OCI-M2 (cell line): ENCODE results near the gene SPRYD7.
"Not testable (repeated sequence)": the region's sequence is repeated elsewhere in the genome, so short reads cannot be mapped to it uniquely, and the experiment has no call there.

Source experiments
- DNase-seq: peaks from one replicate; lab custom pipeline; 2025; ENCODE audit not compliant: unreplicated experiment; lab: John Stamatoyannopoulos, UW

The SPRYD7 gene

DNA sequence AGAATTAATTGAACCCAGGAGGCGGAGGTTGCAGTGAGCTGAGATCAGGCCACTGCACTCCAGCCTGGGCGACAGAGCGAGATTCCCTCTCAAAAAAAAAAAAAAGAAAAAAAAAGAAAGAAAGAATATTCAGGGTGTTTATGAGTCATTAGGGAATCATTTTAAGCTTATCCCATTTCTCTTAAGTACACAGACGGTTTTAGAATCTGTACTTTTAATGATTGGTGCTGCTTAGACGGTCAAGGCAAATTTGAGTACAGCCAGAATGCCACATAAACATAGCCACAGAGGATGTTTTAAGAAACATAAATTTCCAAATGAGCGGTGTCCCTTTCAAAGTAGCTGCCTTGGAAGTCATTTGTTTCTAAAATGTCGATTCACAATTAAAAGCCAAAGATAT, 2.6 kb downstream of the SPRYD7 start:
- DNase-seq, result no peak

DNA sequence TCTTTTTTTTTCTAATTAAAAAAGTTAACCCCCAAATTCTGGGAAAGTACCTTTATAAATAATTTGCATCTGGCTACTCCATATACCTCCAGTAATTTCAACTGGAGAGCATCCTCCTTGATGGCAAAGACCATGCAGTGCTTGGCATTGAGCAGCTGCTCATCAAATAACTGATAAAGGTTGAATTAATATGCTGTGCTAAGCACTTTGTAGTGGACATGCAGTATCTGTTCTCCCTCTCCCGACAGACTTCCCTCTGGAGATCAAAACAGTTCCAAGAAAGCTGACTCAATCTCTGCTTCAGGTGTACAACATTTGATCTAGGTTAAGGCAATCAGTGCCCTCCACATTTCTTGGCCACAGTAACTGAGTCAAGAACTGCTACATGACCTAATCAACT, 3.3 kb downstream of the SPRYD7 start:
- no peak for DNase-seq

DNA sequence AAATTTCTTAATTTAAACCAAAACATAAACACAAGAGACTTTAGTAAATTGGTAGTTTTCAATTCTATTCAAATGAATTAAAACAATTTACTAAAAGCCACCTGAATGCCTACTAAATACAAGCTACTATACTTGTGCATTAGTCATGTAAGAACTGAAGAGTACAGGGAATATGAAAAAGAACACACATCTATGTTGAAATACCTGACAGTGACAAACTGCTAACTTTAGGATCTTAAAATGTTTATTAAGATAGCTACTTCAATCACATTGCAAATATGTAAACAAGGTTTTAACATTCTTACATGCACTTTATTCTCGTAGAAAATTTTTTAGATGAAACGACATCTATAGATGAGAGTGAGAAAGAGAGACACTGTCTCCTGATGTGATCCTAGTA, 4.1 kb downstream of the SPRYD7 start:
- no peak for DNase-seq

DNA sequence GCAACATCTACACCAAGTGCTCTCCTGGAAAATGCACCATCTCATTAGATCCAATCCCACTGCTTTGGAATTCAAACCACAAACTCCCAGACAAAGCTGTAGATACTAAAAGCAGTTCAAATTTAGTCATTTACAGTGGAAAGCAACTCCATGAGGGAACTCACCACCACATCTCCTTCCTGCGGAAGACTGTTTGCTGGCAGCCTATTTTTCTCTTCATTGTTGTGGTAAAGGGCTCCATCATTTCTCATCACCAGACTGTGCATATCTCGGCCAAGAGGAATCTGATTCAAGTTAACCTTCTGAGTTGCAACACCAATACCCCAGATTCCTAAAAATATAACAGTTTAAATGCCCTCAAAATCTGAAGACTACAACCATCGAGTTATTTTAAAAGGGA, 8.4 kb downstream of the SPRYD7 start:
- DNase-seq, result no peak

DNA sequence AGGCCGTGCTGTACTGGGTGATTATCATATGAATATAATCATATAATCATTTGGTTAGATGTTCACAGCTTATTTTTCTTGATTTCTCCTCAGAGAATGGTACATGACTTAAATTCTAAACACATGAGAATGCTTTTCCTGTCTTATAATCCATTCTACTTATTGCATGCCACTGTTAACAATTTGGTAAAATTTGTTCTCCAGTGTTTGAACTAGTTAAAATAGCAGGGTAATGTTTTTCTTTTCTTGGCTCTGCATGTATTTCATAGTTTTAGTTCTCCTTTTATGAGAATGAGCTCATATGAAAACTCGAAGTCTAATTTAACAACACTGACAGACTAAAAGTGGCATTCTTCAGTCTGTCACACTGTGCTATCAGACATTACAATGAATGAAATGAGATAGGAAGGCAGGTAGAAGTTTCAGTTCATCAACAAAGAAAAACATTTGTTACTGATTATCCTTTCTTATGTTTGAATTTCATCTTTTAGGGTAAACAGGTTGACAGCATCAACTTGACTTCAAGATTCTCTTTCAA, 10.2 kb downstream of the SPRYD7 start:
- DNase-seq, result no peak

DNA sequence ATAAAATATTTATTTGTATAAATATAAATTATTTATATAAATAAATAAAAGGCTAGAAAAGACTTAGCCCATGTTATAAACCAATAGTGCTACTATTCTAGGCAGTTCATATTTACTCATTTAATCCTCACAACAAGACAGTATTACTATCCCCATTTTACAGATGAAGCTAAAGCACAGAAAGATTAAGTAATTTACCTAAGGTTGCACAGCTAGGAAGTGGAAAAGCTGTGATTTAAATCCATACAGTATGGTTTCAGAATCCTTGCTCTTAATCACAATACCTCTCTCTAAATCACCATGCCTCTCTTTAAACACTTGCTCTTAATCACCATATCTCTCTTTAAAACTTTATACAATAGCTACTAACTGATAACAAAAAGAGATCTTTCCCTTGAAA, 13.8 kb downstream of the SPRYD7 start:
- no peak for DNase-seq

DNA sequence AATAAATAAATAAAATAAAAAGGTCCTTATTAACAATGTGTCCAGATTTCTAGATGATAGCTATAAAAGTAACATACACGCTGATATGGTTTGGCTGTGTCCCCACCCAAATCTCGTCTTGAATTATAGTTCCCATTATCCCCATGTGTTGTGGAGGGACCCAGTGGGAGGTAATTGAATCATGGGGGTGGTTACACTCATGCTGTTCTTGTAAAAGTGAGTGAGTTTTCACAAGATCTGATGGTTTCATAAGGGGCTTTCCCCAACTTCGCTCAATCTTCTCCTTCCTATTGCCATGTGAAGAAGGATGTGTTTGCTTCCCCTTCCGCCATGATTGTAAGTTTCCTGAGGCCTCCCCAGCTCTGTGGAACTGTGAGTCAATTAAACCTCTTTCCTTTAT, 15.2 kb downstream of the SPRYD7 start:
- not testable (repeated sequence) for DNase-seq

DNA sequence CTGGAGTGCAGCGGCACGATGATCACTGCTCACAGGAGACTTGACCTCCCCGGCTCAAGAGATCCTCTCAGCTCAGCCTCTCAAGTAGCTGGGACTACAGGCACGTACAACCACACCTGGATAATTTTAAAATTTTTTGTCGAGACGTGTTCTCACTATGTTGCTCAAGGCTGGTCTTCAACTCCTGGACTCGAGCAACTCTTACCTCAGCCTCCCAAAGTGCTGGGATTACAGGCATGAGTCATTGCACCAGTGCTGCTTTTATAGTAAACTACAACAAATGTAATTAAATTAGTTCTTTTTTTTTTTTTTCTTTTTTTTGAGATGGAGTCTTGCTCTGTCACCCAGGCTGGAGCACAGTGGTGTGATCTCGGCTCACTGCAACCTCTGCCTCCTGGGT, 18.0 kb downstream of the SPRYD7 start:
- DNase-seq, result not testable (repeated sequence)

DNA sequence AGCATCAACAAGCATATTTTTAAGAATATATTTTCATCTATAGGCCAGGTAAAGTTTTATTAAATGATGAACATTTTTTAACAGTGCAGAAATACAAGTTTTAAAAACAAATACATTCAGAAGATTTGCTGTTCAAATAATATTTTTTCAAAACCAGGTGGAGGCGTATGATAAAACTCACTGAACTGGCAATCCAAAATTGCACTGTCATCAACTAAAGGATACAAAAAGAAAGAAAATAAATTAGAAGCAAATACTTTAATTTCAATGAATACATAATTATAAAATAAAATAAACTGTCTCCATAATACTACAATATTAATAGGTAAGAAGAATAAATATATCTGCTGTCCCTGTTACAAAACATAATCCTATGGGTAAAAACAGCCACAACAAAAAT, 21.2 kb downstream of the SPRYD7 start:
- no peak for DNase-seq

DNA sequence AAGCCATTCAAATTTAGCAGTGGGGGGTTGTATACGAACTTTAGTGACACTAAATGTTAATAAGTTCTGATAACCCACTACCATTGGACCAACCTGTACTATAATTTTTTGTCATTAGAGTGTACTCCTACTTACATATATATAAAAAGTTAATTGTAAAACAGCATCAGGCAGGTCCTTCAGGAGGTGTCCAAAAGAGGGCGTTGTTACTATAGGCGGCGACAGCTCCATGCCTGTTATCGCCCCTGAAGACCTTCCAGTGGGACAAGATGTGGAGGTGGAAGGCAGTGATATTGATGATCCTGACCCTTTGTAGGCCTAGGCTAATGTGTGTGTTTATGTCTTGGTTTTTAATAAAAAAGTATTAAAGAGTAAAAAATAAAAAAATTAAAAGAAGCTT, 27.5 kb downstream of the SPRYD7 start:
- no peak for DNase-seq

DNA sequence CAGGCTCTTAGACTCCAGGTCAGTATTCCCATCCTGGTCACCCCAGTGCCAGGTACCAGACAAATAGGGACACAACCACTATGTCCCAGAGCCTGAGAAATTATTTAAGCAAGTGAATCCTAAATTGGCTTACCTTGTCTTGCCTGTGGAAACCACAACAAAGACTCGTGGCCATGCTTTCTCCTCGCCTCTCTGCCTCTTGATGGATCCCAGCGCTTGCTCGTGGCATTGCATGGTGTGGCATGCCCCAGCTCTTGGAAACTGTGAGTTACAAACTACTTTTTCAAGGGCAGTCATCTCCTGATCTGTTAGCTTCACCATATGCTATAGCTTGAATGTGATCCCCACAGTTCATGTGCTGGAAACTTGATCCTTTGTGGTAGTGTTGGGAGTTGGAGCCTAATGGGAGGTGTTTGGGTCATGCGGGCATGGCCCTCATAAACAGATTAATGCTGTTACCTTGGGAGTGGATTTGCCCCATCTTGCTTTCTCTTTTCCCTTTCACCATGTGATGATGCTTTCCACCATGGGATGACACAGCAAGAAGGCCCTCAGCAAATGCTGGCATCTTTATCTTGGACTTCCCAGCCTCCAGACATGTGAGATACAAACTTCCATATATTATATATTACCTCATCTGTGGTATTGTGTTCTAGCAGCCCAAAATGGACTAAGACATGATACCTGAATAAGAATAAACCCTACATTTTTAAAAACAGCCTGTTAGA, 31.2 kb downstream of the SPRYD7 start:
- no peak for DNase-seq

DNA sequence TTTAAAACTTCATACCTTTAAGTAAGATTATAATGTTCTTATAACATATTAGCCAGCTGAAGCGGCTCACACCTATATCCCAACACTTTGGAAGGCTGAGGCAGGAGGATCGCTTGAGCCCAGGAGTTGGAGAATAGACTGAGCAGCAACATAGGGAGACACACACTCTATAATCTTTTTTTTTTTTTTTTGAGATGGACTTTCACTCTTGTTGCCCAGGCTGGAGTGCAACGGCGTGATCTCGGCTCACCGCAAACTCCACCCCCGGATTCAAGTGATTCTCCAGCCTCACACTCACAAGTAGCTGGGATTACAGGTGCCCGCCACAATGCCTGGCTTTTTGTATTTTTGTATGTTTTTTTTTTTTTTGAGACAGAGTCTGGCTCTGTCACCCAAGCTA, 37.3 kb downstream of the SPRYD7 start:
- no peak for DNase-seq

DNA sequence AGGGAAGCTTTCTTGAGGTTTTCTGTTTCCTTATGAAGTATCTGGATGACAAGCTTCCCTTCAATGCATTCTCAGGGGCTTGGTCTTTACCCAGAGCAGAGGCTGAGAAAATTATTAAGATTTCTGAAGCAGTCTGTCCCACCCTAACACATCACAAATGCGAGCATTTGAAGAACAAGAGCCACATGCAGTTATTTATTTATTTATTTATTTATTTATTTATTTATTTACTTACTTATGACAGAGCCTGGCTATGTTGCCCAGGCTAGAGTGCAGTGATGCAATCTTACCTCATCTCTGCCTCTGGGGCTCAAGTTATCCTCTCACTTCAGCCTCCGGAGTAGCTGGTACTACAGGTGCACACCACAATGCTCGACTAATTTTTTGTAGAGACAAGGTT, 38.4 kb downstream of the SPRYD7 start:
- DNase-seq, result no peak

DNA sequence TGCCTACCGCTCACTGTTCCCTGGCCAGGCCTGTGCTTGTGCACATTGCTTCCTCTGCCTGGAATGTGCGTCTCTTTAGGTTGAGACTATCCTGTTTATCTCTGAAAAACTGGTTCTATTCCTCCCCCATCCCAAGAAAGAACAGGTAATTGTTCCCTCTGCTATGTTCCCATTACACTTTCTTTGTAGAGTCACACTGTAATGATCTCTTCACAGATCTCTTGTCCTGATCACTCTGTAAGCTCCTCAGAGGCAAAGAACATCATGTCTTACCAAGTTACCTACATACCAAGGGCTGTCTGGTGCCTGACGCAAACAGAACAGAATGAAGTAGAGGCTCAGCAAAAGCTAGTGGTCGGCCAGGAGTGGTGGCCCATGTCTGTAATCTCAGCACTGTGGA, 40.3 kb downstream of the SPRYD7 start:
- DNase-seq, result no peak

DNA sequence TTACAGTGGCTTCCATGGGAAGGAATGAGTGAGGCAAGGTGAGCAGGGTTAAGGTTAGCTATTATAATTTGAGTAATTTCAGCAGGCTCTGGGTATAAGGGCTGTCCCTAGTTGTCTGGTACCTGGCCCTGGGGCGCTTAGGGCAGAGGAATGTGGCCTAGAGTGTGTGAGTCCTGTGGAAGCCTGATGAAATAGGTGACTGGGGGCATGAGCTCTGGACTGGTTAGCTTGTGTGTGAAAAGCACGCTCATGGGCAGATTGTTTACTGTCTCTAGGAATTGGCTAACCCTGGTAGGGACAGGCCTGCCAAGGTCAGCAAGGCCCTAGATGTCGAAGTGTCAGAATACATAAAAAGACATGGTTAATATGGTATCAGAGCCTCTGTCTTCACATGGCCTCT, 42.5 kb downstream of the SPRYD7 start:
- no peak for DNase-seq

DNA sequence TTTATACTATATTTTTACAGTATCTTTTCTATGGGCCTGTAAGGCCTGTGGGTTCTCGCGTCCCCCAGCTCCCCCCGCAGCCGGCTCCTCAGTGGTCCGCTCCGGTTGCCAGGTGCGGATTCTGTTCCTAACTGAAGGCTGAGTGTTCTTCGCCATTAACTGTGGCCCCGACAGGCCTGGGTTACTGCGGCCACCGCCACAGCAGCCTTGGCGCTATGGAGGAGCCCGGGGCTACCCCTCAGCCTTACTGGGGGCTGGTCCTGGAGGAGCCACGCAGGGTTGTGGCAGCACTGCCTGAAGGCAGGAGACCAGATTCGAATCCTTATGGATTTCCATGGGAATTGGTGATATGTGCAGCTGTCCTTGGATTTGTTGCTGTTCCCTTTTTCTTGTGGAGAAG, 45.8 kb downstream of the SPRYD7 start:
- DNase-seq, result no peak

DNA sequence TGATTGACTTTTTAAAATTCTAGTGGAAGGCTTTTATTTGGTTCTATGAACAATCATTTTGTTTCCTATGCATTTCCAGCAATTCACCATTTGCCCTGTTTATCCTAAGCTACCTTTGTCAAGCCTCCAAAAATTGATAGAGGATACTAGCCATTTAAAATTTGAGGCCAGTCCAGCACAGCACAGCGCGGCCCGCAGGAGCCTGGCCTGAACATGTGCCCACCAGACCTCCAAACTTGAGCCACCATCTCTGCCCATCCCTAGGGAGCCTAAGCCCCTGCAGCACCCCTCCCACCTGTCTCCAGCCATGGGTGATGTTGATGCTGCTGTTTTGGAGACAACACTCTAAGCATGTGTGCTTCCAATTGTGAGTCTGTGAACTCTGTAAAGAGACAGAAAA, 57.5 kb downstream of the SPRYD7 start:
- DNase-seq, result no peak

DNA sequence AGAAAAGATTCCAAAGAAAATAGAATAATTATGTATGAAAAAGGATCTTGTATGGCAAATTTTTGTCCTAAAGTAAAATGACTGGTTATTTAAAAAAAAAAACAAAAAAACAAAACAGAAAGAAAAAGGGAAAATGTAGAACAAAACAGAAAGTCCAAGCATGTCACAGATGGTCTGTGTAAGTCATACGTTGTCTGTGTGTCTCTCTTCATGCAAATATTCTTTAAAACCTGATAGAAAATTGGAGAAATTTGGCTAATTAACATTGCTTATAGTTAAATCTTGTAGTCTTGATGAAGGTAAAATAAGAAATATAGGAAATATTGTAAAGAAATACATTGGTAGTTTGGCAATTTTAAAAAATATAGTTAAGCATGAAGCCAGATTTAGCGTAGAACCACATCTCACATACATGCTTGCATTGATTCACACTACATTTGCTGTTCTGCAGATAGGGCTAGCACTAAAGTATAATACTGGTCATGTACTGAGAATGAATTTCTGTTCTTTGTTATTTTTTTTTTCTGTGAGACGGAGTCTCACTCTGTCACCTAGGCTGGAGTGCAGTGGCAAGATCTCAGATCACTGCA, 58.4 kb downstream of the SPRYD7 start:
- no peak for DNase-seq

DNA sequence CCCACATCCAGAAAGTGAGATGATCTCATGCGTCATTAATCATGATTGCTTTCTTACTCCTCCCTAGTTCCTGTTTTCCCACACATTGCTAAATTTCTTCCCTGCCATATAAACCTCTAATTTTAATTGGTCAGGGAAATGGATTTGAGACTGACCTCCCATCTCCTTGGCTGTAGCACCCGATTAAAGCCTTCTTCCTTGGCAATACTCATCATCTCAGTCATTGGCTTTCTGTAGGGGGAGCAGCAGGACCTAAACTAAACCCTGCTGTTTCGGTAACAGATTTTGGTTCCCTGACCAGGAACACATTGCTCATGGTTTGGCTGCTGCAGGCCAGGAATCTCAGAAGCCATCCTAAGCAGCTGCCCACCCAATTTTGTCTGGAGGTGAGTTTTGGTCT, 61.7 kb downstream of the SPRYD7 start:
- no peak for DNase-seq

DNA sequence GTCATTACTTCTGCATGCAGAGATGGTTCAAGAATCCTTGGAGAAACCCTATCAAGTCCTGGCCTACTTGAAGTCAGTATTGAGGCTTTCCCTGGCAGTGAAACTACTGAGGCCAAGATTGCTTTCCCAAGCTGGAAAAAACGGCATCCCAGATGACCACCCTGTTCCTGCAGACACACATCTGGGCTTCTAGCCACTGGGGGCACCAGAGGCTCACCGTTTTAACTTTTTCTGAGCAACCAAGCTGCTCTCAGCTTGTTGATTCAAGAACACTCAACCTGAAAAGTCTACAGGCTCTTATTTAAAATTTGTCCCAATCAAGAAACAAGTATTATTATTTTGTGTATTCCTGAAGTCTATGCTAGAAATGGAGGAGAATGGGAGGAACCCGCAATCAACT, 66.6 kb downstream of the SPRYD7 start:
- DNase-seq, result no peak

DNA sequence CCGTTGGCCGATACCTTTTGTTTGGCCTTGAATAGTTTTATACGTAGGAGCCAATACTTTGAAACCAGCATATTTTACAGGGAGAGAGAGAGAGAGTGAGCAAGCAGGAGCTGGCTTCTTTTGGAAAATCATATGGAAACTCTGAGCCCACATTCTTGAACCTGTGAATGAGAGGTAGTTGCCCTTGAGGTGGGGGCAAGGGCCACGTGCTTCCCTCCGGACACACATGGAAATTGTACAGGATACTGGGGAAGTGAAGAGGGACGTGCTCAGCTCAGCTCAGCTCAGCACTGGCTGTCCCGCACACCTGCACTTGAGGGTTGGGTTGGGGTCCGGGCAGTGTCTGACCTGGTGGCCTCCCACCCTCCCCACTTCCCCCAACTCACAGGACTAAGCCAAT, 68.3 kb downstream of the SPRYD7 start:
- DNase-seq, result no peak

DNA sequence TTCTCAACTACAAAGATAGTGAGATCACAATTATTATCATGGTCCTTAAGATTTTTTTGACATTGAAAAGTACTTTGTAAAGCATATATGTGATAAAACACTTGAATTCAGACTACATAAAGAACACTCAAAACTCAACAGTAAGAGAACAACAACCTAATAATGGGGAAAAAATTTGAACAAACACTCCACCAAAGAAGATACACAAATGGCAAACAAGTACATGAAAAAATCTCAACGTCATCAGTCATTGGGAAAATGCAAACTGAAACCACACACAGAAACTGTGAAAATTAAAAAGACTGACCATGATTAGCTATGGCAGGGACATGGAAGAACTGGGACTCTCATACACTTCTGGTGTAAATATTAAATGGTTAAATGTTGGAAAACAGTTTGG, 70.9 kb downstream of the SPRYD7 start:
- no peak for DNase-seq

DNA sequence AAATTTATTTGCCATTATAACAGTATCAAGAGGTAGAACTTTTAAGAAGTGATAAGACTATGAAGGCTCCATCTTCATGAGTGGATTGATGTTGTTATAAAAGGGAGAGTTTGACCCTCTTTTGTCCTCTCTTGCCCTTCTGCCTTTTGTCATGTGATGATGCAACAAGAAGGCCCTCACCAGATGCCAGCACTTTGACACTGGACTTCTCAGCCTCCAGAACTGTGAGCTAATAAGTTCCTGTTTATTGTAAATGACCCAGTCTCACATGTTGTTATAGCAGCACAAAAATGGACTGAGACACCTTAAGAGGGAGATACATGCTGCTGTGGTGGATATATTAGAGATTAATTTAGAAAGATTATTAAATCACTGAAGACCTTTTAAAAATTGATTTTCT, 71.6 kb downstream of the SPRYD7 start:
- no peak for DNase-seq
